LoVo (cell line): ENCODE results near the gene ZNF678.
A peak's percentile ranks its signal among the peaks of the same experiment; 100 is the strongest.

Experiments
- DNase-seq: peaks from one replicate; pipeline ENCODE4 v3.0.0-alpha.2; 2016; ENCODE audit warnings: low spot score

ZNF678 gene

GRCh38 chr1:227563324-227564201, at the start of gene ZNF678:
Gene ZNF678, plus strand, starts transcription at chr1:227563556. Its CDS starts 87,436 bp downstream, at chr1:227650992.
- peak; percentile 93 for DNase-seq

- no peak for DNase-seq
Observed at GRCh38 chr1:227518876-227519275, 44.5 kb upstream of the ZNF678 start.

- no peak for DNase-seq
Observed at GRCh38 chr1:227521782-227522181, 41.6 kb upstream of the ZNF678 start.

GRCh38 chr1:227526524-227526923, 36.8 kb upstream of the ZNF678 start:
- no peak for DNase-seq

GRCh38 chr1:227532019-227532619, 31.2 kb upstream of the ZNF678 start:
- no peak for DNase-seq

GRCh38 chr1:227540170-227541098, 22.9 kb upstream of the ZNF678 start:
- DNase-seq = no peak

GRCh38 chr1:227541129-227541528, 22.2 kb upstream of the ZNF678 start:
- DNase-seq = no peak

- no peak for DNase-seq
Observed at GRCh38 chr1:227541796-227542152, 21.6 kb upstream of the ZNF678 start.

GRCh38 chr1:227542153-227543120, 20.9 kb upstream of the ZNF678 start:
- DNase-seq = peak; percentile 80

- DNase-seq = no peak
Observed at GRCh38 chr1:227543283-227544066, 19.9 kb upstream of the ZNF678 start.

- no peak for DNase-seq
Observed at GRCh38 chr1:227544067-227545050, 19.0 kb upstream of the ZNF678 start.

- no peak for DNase-seq
Observed at GRCh38 chr1:227545361-227545760, 18.0 kb upstream of the ZNF678 start.

- DNase-seq = no peak
Observed at GRCh38 chr1:227546059-227546458, 17.3 kb upstream of the ZNF678 start.

- DNase-seq = no peak
Observed at GRCh38 chr1:227546598-227547309, 16.6 kb upstream of the ZNF678 start.

- DNase-seq = no peak
Observed at GRCh38 chr1:227547310-227548118, 15.8 kb upstream of the ZNF678 start.

GRCh38 chr1:227548119-227548397, 15.3 kb upstream of the ZNF678 start:
- no peak for DNase-seq

GRCh38 chr1:227548448-227548847, 14.9 kb upstream of the ZNF678 start:
- DNase-seq = no peak

GRCh38 chr1:227549892-227550291, 13.5 kb upstream of the ZNF678 start:
- DNase-seq = peak; percentile 15
